Fibroblast of mammary gland (primary cell): Measurements from ENCODE around the gene TBC1D25.

ENCODE experiments used
- DNase-seq: peaks from one replicate; pipeline ENCODE4 v3.0.0-alpha.2; 2010; ENCODE audit warnings: low read depth
- H3K4me3 ChIP-seq: 2 replicates; pipeline ENCODE4 v1.5.1; 2011; ENCODE audit warnings: low read depth, mild to moderate bottlenecking, low read length, moderate library complexity; ENCODE audit not compliant: control insufficient read depth
- CTCF ChIP-seq: conservative IDR thresholded peaks from 2 replicates; pipeline ENCODE4 v1.5.1; 2011; ENCODE audit warnings: low read depth, low read length, inconsistent platforms; ENCODE audit not compliant: control insufficient read depth, insufficient read depth

Gene TBC1D25

DNA sequence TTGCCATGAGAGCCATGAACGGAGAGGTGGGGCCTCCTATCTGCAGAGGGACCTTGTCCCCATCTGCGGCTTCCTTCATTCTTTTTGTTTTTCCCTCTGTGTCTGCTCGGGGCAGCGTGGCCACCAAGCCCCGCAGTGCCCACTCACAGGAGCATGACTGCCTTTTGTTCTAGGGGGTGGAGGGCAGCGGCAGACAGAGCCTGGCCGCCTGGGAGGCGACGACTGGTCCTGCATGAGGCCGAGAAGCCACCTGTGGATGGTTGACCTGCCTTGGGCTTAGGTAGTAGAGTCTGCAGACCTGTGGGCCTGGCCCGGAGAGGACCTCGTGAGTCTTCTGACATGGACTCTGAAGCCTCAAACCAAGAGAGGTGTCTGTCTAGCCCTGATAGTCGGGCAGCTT is 36.1 kb downstream of the TBC1D25 start:
- no peak for DNase-seq
- H3K4me3 ChIP-seq, result peak overlapping the region; percentile 74
- TF ChIP-seq CTCF, result no peak

GRCh38 chrX:48576108-48576507 is 36.6 kb downstream of the TBC1D25 start:
- H3K4me3 ChIP-seq, result peak overlapping the region; percentile 74
- no peak for TF ChIP-seq CTCF
- no peak for DNase-seq

GRCh38 chrX:48578661-48579128 is 39.2 kb downstream of the TBC1D25 start:
- TF ChIP-seq CTCF, result no peak
- no peak overlapping the region for H3K4me3 ChIP-seq
- DNase-seq, result no peak

GRCh38 chrX:48579259-48579658 is 39.7 kb downstream of the TBC1D25 start:
- no peak for TF ChIP-seq CTCF
- DNase-seq, result no peak
- H3K4me3 ChIP-seq, result no peak overlapping the region

DNA sequence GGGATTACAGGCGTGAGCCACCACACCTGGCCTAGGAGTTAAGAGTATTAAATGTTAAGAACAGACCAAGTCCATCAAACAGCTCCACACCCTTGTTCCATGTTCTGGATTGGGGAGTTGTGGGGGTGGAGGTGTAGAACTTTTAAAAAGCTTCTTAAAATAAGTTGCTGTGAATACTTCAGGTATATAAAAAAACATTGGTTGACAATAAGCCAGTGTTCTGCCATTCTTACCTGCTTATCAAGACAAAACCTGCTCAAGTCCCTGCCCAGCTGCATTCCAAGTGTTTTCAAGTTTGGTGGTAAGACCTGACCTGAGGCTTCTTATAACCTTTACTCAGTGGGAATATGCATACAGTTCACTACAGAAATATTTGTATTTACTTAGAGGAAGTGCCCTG is 41.1 kb downstream of the TBC1D25 start:
- no peak for DNase-seq
- H3K4me3 ChIP-seq, result no peak overlapping the region
- no peak for TF ChIP-seq CTCF

- TF ChIP-seq CTCF, result no peak
- no peak for DNase-seq
- H3K4me3 ChIP-seq, result no peak overlapping the region
These were observed 45.2 kb downstream of the TBC1D25 start for GRCh38 chrX:48584698-48585097.
